ENCODE results near the gene RAP1GAP2. TPM values are rescaled to one million over a fixed set of nuclear protein-coding genes. Genes with fewer than 3 reads are reported as not detected.

RAP1GAP2 gene
- total RNA-seq, 6 donors from 2014 or later, result 6.3 to 19.4 (median 13.6) TPM

GRCh38 chr17:2792366-2793169 lies 3.7 kb upstream of the RAP1GAP2 start:
- no peak overlapping the region for H3K4me3 ChIP-seq
- peak overlapping the region in 2 of 4 donors; percentile 35 to 75 for H3K27ac ChIP-seq
- TF ChIP-seq CTCF (IDR thresholded peaks at IDR 0.05) (no peak), POLR2AphosphoS5 (IDR thresholded peaks at IDR 0.05) (no peak), POLR2A (IDR thresholded peaks at IDR 0.05) (no peak), EP300 (IDR thresholded peaks at IDR 0.05) (no peak)
- no peaks in the 10 kb centered on the region for H3K27me3 ChIP-seq
- no peaks in the 10 kb centered on the region for H3K36me3 ChIP-seq
- WGBS, 2 donors, result 53 to 58% methylated on average over 11 to 23 of the region's 24 CpGs
- DNase-seq (no peak), ATAC-seq (ENCODE audit: low FRiP score in 2 of 2) (no peak)
- H3K9me3 ChIP-seq, result no peaks in the 10 kb centered on the region
- peaks cover 0 to 21% (median 8%) of the 10 kb centered on the region in 4 donors for H3K4me1 ChIP-seq

GRCh38 chr17:2794111-2794803 lies 2.0 kb upstream of the RAP1GAP2 start:
- Histone ChIP-seq H3K4me3 (no peak overlapping the region), H3K36me3 (no peaks in the 10 kb centered on the region), H3K4me1 (peaks cover 0 to 21% (median 8%) of the 10 kb centered on the region in 4 donors), H3K27me3 (no peaks in the 10 kb centered on the region), H3K9me3 (no peaks in the 10 kb centered on the region), H3K27ac (peak overlapping the region in 1 of 4 donors; percentile 66)
- ATAC-seq (ENCODE audit: low FRiP score in 2 of 2), result no peak
- no peak for DNase-seq
- TF ChIP-seq CTCF (IDR thresholded peaks at IDR 0.05), result no peak
- WGBS, 2 donors, result 58 to 67% methylated on average over 4 to 5 of the region's 6 CpGs

GRCh38 chr17:2795441-2796163 lies 636 bp upstream of the RAP1GAP2 start:
- Histone ChIP-seq H3K9me3 (no peaks in the 10 kb centered on the region), H3K4me3 (peak overlapping the region in 3 of 4 donors; percentile 35 to 51 (median 44)), H3K27ac (peak overlapping the region in 2 of 4 donors; percentile 43 to 72), H3K4me1 (peaks cover 0 to 21% (median 8%) of the 10 kb centered on the region in 4 donors), H3K36me3 (no peaks in the 10 kb centered on the region), H3K27me3 (no peaks in the 10 kb centered on the region)
- DNase-seq, result no peak
- WGBS, 2 donors, result 78 to 86% methylated on average over 16 to 23 of the region's 28 CpGs
- peak in 1 of 2 donors; percentile 2 for ATAC-seq (ENCODE audit: low FRiP score in 2 of 2)
- no peak for TF ChIP-seq EP300 (IDR thresholded peaks at IDR 0.05)
- TF ChIP-seq POLR2A (IDR thresholded peaks at IDR 0.05), result no peak
- TF ChIP-seq POLR2AphosphoS5 (IDR thresholded peaks at IDR 0.05), result no peak
- TF ChIP-seq CTCF (IDR thresholded peaks at IDR 0.05), result no peak

GRCh38 chr17:2797226-2797625 lies 988 bp downstream of the RAP1GAP2 start:
- Histone ChIP-seq H3K9me3 (no peaks in the 10 kb centered on the region), H3K36me3 (no peaks in the 10 kb centered on the region), H3K27ac (peak overlapping the region in 2 of 4 donors; percentile 61 to 72), H3K4me1 (peaks cover 0 to 13% (median 5%) of the 10 kb centered on the region in 4 donors), H3K4me3 (peak overlapping the region in 3 of 4 donors; percentile 35 to 51 (median 44)), H3K27me3 (no peaks in the 10 kb centered on the region)
- no peak for TF ChIP-seq EP300 (IDR thresholded peaks at IDR 0.05)
- TF ChIP-seq POLR2AphosphoS5 (IDR thresholded peaks at IDR 0.05), result no peak
- TF ChIP-seq POLR2A (IDR thresholded peaks at IDR 0.05), result no peak
- TF ChIP-seq CTCF (IDR thresholded peaks at IDR 0.05), result no peak
- WGBS, 2 donors, result 54 to 64% methylated on average over 15 of the region's 15 CpGs
- DNase-seq (no peak), ATAC-seq (ENCODE audit: low FRiP score in 2 of 2) (no peak)
